HEK293 (cell line): ENCODE results near the gene DBNL.

Experiments used
- CTCF ChIA-PET: fragments of 350-600 bp; formaldehyde crosslinking; extraction: SDS; loops from one replicate; lab custom pipeline; 2021; ENCODE audit warnings: antibody characterized with exemption; lab: Yijun Ruan, JAX
- POLR2A ChIA-PET: fragments of 300-600 bp; formaldehyde crosslinking; extraction: SDS; loops from one replicate; lab custom pipeline; 2020; ENCODE audit warnings: antibody characterized with exemption, inconsistent platforms; lab: Yijun Ruan, JAX
- H3K27ac ChIP-seq: fragments of 200-500 bp; sonication (Bioruptor generic); 2 replicates; pipeline ENCODE4 v1.5.1; 2014; ENCODE audit warnings: low read depth, low read length, control low read depth, inconsistent platforms; ENCODE audit errors: extremely low read depth
- H3K36me3 ChIP-seq, 2 experiments: fragments of 200-500 bp in 1 of 2; sonication (Bioruptor generic) in 1 of 2; 1 replicate in 1 of 2; 2 replicates in 1 of 2; pipeline ENCODE4 v1.5.1; 2014 to 2017; ENCODE audit warnings: inconsistent platforms in 2 of 2, low read length in 2 of 2; ENCODE audit not compliant: control insufficient read depth in 2 of 2, insufficient read depth in 1 of 2
- H3K4me1 ChIP-seq: fragments of 200-500 bp; sonication (Bioruptor generic); 2 replicates; pipeline ENCODE4 v1.5.1; 2014; ENCODE audit warnings: mild to moderate bottlenecking, low read length, inconsistent platforms; ENCODE audit not compliant: control insufficient read depth, insufficient read depth
- H3K4me3 ChIP-seq: 2 replicates; pipeline ENCODE4 v1.5.1; 2011; ENCODE audit warnings: low read depth, mild to moderate bottlenecking, control low read depth, low read length, moderate library complexity
- H3K9me3 ChIP-seq: fragments of 200-500 bp; sonication (Bioruptor generic); 2 replicates; pipeline ENCODE4 v1.5.1; 2014; ENCODE audit warnings: low read depth, low read length, inconsistent platforms; ENCODE audit not compliant: control insufficient read depth, insufficient read depth
- ATF2 ChIP-seq: fragments of 450-650 bp; formaldehyde crosslinking; IDR thresholded peaks from 2 replicates; pipeline ENCODE4 v1.5.1; 2016; ENCODE audit warnings: missing biosample characterization, missing genetic modification characterization, low read depth
- OSR2 ChIP-seq: fragments of 450-650 bp; formaldehyde crosslinking; IDR thresholded peaks from 2 replicates; pipeline ENCODE4 v1.5.1; 2016; ENCODE audit warnings: missing biosample characterization, missing genetic modification characterization
- TSHZ1 ChIP-seq: fragments of 450-650 bp; formaldehyde crosslinking; IDR thresholded peaks from 2 replicates; pipeline ENCODE4 v1.5.1; 2016; ENCODE audit warnings: missing biosample characterization, missing genetic modification characterization, borderline replicate concordance
- ZBTB6 ChIP-seq: fragments of 450-650 bp; formaldehyde crosslinking; IDR thresholded peaks from 2 replicates; pipeline ENCODE4 v1.5.1; 2017; ENCODE audit warnings: missing biosample characterization, missing genetic modification characterization
- ZNF157 ChIP-seq: fragments of 450-650 bp; formaldehyde crosslinking; IDR thresholded peaks from 2 replicates; pipeline ENCODE4 v1.5.1; 2016; ENCODE audit warnings: missing biosample characterization, missing genetic modification characterization
- ZNF223 ChIP-seq: fragments of 450-650 bp; formaldehyde crosslinking; IDR thresholded peaks from 2 replicates; pipeline ENCODE4 v1.5.1; 2016; ENCODE audit warnings: missing biosample characterization, missing genetic modification characterization
- ZNF280D ChIP-seq: fragments of 450-650 bp; formaldehyde crosslinking; IDR thresholded peaks from 2 replicates; pipeline ENCODE4 v1.5.1; 2016; ENCODE audit warnings: missing biosample characterization, missing genetic modification characterization
- ZNF292 ChIP-seq: fragments of 450-650 bp; formaldehyde crosslinking; IDR thresholded peaks from 2 replicates; pipeline ENCODE4 v1.5.1; 2016; ENCODE audit warnings: low read depth, missing biosample characterization, missing genetic modification characterization, borderline replicate concordance
- ZNF391 ChIP-seq: fragments of 450-650 bp; formaldehyde crosslinking; IDR thresholded peaks from 2 replicates; pipeline ENCODE4 v1.5.1; 2016; ENCODE audit warnings: low read depth, missing biosample characterization, missing genetic modification characterization, borderline replicate concordance
- ZNF404 ChIP-seq: fragments of 450-650 bp; formaldehyde crosslinking; IDR thresholded peaks from 2 replicates; pipeline ENCODE4 v1.5.1; 2017; ENCODE audit warnings: missing biosample characterization, missing genetic modification characterization
- ZNF426 ChIP-seq: fragments of 450-650 bp; formaldehyde crosslinking; IDR thresholded peaks from 2 replicates; pipeline ENCODE4 v1.5.1; 2017; ENCODE audit warnings: missing biosample characterization, missing genetic modification characterization, mild to moderate bottlenecking, inconsistent platforms, moderate library complexity
- ZNF558 ChIP-seq: fragments of 450-650 bp; formaldehyde crosslinking; IDR thresholded peaks from 2 replicates; pipeline ENCODE4 v1.5.1; 2016; ENCODE audit warnings: missing biosample characterization, missing genetic modification characterization
- ZNF623 ChIP-seq: fragments of 450-650 bp; formaldehyde crosslinking; IDR thresholded peaks from 2 replicates; pipeline ENCODE4 v1.5.1; 2016; ENCODE audit warnings: missing biosample characterization, missing genetic modification characterization
- ZNF701 ChIP-seq: fragments of 450-650 bp; formaldehyde crosslinking; IDR thresholded peaks from 2 replicates; pipeline ENCODE4 v1.5.1; 2016; ENCODE audit warnings: missing biosample characterization, missing genetic modification characterization
- ZNF707 ChIP-seq: fragments of 450-650 bp; formaldehyde crosslinking; IDR thresholded peaks from 2 replicates; pipeline ENCODE4 v1.5.1; 2016; ENCODE audit warnings: missing biosample characterization, missing genetic modification characterization
- ZNF768 ChIP-seq: fragments of 450-650 bp; formaldehyde crosslinking; IDR thresholded peaks from 2 replicates; pipeline ENCODE4 v1.5.1; 2018; ENCODE audit warnings: missing biosample characterization, mild to moderate bottlenecking, missing genetic modification characterization
- ZSCAN30 ChIP-seq: fragments of 450-650 bp; IDR thresholded peaks from 2 replicates; pipeline ENCODE4 v1.5.1; 2018; ENCODE audit warnings: missing biosample characterization, mild to moderate bottlenecking, missing genetic modification characterization, moderate library complexity
- TF ChIP-seq, protein P1 (sequence below): fragments of 450-650 bp; formaldehyde crosslinking; IDR thresholded peaks from 2 replicates; pipeline ENCODE4 v1.5.1; 2016; ENCODE audit warnings: missing biosample characterization, missing genetic modification characterization

Gene DBNL

GRCh38 chr7:44046321-44047061 is 2.0 kb downstream of the DBNL start:
- Histone ChIP-seq H3K4me1 (peaks cover 6% of the 10 kb centered on the region; the same call in 1 of the 2 replicates), H3K4me3 (no peak overlapping the region)

More at GRCh38 chr7:44046321-44047061, 2.0 kb downstream of the DBNL start:
- TF ChIP-seq ZNF280D (tag by site-specific recombination) = no peak
- TF ChIP-seq ZNF404 (tag by site-specific recombination) = no peak
- TF ChIP-seq ZNF623 (tag by site-specific recombination) = no peak
- no peak for TF ChIP-seq ZNF558 (tag by site-specific recombination)
- TF ChIP-seq ZNF701 (tag by site-specific recombination) = no peak
- TF ChIP-seq ZNF292 (tag by site-specific recombination) = no peak
- TF ChIP-seq, protein P1, sequence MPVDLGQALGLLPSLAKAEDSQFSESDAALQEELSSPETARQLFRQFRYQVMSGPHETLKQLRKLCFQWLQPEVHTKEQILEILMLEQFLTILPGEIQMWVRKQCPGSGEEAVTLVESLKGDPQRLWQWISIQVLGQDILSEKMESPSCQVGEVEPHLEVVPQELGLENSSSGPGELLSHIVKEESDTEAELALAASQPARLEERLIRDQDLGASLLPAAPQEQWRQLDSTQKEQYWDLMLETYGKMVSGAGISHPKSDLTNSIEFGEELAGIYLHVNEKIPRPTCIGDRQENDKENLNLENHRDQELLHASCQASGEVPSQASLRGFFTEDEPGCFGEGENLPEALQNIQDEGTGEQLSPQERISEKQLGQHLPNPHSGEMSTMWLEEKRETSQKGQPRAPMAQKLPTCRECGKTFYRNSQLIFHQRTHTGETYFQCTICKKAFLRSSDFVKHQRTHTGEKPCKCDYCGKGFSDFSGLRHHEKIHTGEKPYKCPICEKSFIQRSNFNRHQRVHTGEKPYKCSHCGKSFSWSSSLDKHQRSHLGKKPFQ (tag by site-specific recombination) = no peak
- TF ChIP-seq ZNF707 = no peak
- TF ChIP-seq ZNF157 (tag by site-specific recombination) = no peak
- no peak for TF ChIP-seq ZNF391 (tag by site-specific recombination)
- no peak for TF ChIP-seq ZNF768 (tag by site-specific recombination)
- no peak for TF ChIP-seq ZNF223
- TF ChIP-seq OSR2 = no peak
- no peak for TF ChIP-seq ZSCAN30 (tag by site-specific recombination)
- no peak for TF ChIP-seq ATF2 (tag by site-specific recombination)
- no peak for TF ChIP-seq ZNF426 (tag by site-specific recombination)
- TF ChIP-seq TSHZ1 (tag by site-specific recombination) = no peak
- TF ChIP-seq ZBTB6 (tag by site-specific recombination) = no peak
- POLR2A ChIA-PET = interaction anchor here (1.5 kb wide), 1 partner anchor 17 kb away, joined by 3 read pairs; no protein-coding TSS in a partner anchor
- CTCF ChIA-PET = no interaction called here
- Histone ChIP-seq H3K27ac (no peak overlapping the region), H3K9me3 (no peaks in the 10 kb centered on the region), H3K36me3 (peaks cover 11 to 40% of the 10 kb centered on the region in 2 experiments; a peak in 2 of 3 replicates)
